ENCODE measurements around the gene GNG4. TPM values are rescaled to one million over a fixed set of nuclear protein-coding genes. Genes with fewer than 3 reads are reported as not detected.
A peak's percentile ranks its signal among the peaks of the same experiment; 100 is the strongest.

GNG4 gene
- total and polyA plus RNA-seq, 5 donors from 2014 or later, result not detected

- peak overlapping the region in 1 of 4 donors; percentile 27 for H3K4me3 Mint-ChIP-seq
- no peaks in the 10 kb centered on the region for H3K27me3 ChIP-seq (ENCODE audit: control insufficient read depth, insufficient read depth, low read length)
- no peaks in the 10 kb centered on the region for H3K9me3 Mint-ChIP-seq
Observed at GRCh38 chr1:235500971-235501540, 148.5 kb downstream of the GNG4 start.

More at GRCh38 chr1:235500971-235501540, 148.5 kb downstream of the GNG4 start:
- peaks cover 14% of the 10 kb centered on the region for H3K4me1 ChIP-seq (ENCODE audit: control insufficient read depth, insufficient read depth, low read length, poor library complexity, severe bottlenecking)
- H3K9me3 ChIP-seq (ENCODE audit: control insufficient read depth in 2 of 2, low read length in 2 of 2), result no peaks in the 10 kb centered on the region
- H3K36me3 ChIP-seq (ENCODE audit: control insufficient read depth, insufficient read depth, low read length), result no peaks in the 10 kb centered on the region
- no peak overlapping the region for H3K27ac ChIP-seq (ENCODE audit: insufficient read depth, low read length, poor library complexity, severe bottlenecking)
- H3K27ac Mint-ChIP-seq, result no peak overlapping the region
- H3K27me3 Mint-ChIP-seq, result no peaks in the 10 kb centered on the region
- H3K36me3 Mint-ChIP-seq, result no peaks in the 10 kb centered on the region
- ATAC-seq (ENCODE audit: low read depth in 2 of 2) (no peak), DNase-seq (no peak)
- peaks cover 13 to 21% (median 16%) of the 10 kb centered on the region in 4 donors for H3K4me1 Mint-ChIP-seq
- no peak overlapping the region for H3K4me3 ChIP-seq (ENCODE audit: low read depth, low read length)

Other genes starting within 250 kb of the GNG4 start
- gene B3GALNT2, start 145.3 kb downstream of the GNG4 start, total RNA-seq, result 6.6 TPM
- gene B3GALNT2, start 145.3 kb downstream of the GNG4 start, polyA plus RNA-seq, result 1 to 10 TPM; 1.5 to 6.3 (median 4.1) TPM
- gene LYST, start 217.1 kb upstream of the GNG4 start, total RNA-seq, result 32.5 TPM
- 10 to 100 TPM in 1 of 4 donors, 1 to 10 TPM in 3; 8.1 to 10.3 (median 9.2) TPM for gene LYST, start 217.1 kb upstream of the GNG4 start, polyA plus RNA-seq

All from CD4-positive, CD25-positive, alpha-beta regulatory T cell (primary cell).